ENCODE measurements around the gene PEAR1.

Gene PEAR1

DNA sequence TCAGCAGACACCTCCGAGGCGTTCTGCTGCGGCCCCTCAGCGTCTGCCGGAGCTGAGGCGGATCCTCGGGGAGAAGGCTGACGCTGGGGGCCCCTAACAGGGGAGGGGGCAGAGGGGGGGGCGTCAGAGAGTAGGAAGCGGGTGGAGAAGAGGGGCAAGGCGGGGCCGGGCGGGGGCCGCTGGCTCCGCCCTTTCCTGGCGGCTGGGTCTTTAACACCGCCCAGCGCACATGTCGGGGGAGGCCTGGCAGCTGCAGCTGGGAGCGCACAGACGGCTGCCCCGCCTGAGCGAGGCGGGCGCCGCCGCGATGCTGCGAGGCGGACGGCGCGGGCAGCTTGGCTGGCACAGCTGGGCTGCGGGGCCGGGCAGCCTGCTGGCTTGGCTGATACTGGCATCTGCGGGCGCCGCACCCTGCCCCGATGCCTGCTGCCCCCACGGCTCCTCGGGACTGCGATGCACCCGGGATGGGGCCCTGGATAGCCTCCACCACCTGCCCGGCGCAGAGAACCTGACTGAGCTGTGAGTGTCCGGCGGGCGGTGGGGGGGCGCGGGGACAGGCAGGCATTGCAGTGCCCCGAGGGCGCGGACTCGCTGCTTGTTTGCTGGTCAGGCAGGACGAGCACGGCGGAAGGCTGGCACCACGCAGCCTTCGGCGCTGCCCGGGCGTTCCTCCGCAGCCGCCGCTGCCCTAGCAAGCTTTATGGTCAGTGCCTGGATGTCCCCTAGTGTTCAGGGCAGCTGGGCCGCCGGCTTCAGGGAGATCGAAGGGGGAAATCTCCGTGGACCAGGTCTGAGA, 32.7 kb upstream of the PEAR1 start, which contains the start of gene NTRK1:
TSS of gene NTRK1 (plus strand) at position 238 of the 796 bp plus-strand sequence. CDS start at position 308, 70 bp downstream.
- DNase-seq: peak; percentile 70

DNA sequence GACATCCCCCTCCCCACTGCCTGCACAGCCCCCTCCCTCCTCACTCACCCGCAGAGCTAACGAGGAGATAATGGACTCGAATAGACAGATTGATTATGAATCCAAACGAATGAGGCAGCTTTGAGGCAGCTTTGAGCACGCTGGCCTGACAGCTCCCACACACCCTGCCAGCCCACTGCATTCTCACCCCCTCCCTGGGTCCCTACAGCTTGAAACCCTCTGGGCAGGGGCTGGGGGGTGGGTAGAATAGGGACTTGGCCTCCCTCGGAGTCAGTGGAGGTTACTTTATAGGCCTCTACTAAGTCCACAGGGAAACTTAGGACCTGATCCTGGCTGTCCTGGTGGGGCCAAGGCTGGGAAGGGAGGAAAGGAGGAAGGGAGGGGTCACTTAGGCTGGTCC, 30.9 kb upstream of the PEAR1 start:
- no peak for DNase-seq

DNA sequence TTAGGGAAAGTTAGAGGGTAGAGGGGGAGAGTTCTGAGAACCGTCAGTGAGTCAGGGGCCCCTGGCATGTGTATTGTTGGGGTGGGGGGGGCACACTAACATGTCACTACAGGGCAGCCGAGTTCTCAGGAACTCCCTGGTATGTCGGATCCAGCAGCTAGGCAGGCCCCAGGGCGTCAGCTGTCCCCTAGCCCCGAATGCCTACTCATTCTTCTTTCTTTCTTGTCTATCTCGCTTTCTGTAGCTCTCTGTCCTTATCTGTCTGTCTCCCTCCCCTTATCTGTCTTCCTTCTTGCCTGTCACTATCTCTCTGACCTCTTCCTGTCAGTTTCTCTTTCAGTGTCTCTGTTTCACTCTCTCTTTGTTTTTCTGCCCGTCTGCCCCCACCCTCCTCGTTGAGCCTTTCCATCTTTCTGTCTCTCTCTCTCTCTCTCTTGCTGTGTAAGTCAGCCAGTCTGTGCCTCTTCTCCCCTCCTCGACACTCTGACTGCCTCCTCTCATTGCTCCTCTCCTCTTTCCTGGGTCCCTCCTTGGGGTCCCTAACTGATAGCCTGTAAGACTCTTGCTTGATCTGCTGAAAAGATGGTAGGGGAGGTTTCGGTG, 30.4 kb upstream of the PEAR1 start:
- peak; percentile 77 for DNase-seq

DNA sequence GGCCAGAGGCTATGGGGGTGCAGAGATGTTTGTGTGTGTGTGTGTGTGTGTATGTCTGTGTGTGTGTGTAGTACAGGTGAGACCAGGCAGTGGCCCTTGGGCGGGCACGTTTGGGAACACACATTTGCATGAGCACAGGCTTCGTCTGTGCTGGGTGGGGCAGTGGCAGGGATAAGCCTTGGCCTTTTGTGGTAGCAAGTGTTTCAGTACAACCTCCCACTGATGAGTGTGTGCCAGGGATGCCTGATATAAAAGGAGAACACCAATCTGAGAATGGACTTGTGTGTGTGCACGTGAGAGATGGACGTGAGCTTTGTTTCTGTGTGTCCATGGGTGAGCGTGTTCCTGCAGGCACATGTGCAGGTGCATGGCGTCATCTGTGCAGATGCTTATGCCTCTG, 29.9 kb upstream of the PEAR1 start:
- DNase-seq: no peak

DNA sequence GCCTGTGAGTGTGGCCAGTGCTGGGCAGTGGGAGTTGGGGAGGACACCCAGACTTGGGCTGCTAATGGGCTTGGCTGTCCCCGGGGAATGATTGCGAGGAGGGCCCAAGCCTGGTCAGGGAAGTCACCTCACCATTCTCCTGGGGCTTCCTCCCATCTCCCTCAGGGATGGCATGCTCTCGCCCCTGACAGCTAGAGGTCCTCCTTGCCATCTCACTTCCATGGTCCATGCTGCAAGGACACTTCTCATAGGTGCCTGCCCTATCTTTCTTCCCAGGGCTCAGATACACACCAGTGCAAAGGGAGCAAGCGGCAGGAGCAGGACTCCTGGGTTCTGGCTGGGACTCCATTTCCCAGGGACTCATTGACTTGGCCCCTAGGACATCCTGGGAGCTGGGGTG, 28.7 kb upstream of the PEAR1 start:
- DNase-seq: no peak

DNA sequence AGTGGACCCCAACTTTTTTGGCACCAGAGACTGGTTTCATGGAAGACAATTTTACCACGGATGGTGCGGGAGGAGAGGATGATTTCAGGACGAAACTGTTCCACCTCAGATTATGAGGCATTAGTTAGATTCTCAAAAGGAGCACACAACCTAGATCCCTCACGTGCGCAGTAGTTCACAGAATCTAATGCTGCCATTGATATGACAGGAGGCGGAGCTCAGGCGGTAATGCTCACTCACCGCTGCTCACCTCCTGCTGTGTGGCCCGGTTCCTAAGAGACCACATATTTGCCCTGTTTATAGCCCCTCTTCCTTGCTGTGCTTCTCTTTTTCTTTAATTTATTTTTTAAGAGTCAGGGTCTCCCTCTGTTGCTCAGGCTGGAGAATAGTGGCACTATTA, 28.3 kb upstream of the PEAR1 start:
- no peak for DNase-seq

DNA sequence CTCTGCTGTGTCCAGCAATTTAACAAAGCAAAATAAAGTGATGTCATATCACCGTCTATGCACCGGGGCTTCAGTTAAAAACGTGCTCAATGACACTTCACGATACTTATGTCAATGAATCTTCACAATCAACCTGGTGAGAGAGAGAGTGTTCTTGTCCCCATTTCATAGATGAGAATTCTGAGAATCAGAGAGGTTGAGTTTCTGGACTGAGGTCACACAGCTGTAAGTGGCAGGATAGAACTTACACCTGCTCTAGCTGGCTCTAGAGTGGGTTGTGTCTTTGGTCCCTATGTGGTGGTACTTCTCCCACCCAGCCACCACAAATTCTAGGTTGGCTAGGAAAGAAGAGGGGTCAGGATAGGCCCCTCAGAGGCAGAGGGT, 27.7 kb upstream of the PEAR1 start:
- no peak for DNase-seq

DNA sequence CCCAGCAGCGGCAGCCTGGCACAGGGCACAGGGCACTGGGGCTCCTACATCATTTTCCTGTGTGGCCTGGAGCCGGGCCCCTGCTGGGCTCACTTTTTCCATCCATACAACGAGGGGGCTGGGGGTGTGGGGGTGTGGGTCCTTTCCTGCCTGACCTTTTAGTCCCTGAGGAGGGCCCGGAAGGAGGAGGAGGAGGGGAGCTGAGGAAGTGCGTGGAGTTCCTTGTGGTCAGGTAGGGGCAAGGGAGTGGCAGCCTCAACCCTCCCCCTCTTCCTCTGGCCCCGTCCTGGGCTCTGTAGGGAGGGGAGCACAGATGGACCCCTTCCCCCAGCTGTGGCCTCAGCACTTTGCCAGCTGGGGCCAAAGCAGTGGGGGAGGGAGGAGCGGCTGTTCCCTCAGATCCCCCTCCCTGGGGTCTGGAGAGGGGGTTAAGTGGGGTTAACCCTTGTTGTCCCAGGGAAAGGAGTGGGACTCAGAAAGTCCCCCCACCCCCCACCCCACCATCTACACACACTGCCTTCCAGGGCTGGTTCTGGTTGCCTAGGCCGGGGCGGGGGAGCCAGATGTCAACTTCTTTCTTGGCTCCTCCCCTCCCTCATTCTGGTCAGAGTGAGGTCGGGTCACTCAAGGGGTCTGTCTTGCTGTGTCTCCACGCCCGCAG, 27.1 kb upstream of the PEAR1 start:
- DNase-seq: peak; percentile 38

DNA sequence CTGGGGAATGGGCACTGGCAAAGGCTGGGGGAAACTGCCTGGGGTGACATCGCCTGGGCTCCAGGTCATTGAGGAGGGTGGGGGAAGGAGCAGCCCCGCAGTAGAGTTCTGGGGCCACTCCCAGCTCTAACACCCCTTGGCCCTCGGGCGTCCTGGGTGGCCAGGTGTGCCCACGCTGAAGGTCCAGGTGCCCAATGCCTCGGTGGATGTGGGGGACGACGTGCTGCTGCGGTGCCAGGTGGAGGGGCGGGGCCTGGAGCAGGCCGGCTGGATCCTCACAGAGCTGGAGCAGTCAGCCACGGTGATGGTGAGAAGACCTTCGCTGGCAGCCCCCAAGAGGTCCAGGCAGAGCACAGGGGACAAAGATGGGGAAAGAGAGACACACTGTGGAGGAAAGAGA, 25.2 kb upstream of the PEAR1 start:
- no peak for DNase-seq

DNA sequence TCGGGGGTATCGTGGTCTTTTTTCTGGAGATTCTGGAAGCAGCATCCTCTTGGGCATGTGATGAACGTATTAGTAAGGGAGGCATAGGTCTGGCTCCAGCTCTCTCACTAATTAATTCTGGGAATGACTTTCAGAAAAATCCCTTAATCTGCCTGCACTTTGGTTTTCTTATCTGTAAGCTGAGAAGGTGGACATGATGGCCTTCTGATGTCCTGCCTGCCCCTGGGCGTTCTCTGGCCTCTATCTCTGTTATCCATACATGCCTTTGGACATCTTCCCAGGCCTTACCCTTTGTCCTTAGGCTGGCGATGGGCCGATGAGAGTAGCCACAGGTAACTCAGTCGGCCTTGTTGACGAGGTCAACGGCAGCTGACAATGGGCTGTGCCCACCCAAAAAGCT, 24.1 kb upstream of the PEAR1 start:
- DNase-seq: no peak

DNA sequence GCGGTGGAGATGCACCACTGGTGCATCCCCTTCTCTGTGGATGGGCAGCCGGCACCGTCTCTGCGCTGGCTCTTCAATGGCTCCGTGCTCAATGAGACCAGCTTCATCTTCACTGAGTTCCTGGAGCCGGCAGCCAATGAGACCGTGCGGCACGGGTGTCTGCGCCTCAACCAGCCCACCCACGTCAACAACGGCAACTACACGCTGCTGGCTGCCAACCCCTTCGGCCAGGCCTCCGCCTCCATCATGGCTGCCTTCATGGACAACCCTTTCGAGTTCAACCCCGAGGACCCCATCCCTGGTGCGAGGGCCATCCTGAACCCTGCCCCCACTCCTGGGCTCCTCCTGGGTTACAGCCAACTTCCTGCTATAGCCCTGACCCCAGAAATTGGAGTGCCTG, 19.9 kb upstream of the PEAR1 start:
- no peak for DNase-seq

DNA sequence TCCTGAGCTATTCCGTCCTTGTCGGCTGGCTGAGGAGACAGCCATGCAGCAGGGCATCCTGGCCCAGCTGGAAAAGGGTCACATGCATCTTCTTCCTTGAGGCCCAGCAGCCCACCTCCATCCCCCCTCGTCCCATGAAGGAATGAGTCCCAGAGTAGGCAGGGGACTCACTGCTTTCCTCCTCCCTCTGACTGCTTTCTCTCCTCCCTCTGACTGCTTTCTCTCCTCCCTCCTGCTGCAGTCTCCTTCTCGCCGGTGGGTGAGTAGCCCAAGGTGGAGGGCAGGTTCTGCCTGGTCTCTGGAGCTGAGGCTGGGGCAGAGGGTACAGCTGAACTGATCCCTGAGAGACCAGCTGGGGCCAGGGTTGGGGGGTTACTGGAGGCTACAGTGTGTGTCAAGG, 19.4 kb upstream of the PEAR1 start:
- DNase-seq: no peak

DNA sequence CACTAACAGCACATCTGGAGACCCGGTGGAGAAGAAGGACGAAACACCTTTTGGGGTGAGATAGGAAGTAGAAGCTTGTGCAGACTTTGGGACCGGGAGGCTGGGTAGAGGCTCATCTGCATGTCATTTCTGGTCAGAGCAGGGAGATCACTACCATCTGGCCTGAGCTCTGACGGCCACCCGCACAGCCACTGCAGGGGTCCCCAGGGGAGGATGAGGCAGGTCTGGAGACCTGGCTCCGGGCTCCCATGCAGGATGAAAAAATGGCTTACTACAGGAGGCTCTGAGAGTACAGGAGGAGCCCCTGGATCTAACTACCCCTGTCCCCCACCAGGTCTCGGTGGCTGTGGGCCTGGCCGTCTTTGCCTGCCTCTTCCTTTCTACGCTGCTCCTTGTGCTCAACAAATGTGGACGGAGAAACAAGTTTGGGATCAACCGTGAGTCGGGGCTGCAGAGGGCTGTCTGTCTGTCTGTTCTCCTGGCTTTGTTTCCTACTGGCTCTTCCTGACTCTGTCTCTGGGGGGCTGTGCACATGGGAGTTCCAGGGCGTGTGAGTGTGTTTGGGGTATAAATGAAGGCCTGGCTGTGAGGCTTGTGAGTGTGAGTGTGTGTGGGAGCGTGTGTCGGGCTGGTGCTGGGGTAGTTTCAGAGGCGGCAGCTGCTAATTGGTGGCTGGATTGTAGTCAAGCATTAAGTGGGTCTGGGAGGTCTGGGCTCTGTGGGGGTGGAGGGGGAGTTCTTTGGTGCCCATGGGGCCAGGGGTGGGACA, 18.8 kb upstream of the PEAR1 start:
- no peak for DNase-seq

DNA sequence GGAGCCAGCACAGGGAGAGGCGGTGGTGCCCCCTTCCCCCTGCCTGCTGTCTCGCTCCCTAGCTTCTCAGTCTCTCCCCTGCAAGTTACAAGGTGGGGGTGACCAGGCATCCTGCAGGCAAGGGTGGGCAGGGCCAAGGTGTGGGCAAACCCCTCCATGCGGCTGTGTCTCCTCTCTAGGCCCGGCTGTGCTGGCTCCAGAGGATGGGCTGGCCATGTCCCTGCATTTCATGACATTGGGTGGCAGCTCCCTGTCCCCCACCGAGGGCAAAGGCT, 18.2 kb upstream of the PEAR1 start:
- DNase-seq: no peak

DNA sequence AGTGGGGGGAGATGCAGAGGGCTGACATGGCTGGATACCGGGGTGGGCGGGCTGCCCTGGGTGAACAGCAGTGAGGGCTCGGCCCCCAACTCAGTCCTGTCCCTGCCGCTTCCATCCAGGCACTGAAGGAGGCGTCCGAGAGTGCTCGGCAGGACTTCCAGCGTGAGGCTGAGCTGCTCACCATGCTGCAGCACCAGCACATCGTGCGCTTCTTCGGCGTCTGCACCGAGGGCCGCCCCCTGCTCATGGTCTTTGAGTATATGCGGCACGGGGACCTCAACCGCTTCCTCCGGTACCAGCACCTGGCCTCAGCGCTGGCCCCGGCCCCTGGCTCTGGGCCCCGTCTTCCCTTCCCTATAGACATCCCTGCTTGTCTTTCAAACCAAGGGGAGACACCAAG, 17.2 kb upstream of the PEAR1 start:
- no peak for DNase-seq

DNA sequence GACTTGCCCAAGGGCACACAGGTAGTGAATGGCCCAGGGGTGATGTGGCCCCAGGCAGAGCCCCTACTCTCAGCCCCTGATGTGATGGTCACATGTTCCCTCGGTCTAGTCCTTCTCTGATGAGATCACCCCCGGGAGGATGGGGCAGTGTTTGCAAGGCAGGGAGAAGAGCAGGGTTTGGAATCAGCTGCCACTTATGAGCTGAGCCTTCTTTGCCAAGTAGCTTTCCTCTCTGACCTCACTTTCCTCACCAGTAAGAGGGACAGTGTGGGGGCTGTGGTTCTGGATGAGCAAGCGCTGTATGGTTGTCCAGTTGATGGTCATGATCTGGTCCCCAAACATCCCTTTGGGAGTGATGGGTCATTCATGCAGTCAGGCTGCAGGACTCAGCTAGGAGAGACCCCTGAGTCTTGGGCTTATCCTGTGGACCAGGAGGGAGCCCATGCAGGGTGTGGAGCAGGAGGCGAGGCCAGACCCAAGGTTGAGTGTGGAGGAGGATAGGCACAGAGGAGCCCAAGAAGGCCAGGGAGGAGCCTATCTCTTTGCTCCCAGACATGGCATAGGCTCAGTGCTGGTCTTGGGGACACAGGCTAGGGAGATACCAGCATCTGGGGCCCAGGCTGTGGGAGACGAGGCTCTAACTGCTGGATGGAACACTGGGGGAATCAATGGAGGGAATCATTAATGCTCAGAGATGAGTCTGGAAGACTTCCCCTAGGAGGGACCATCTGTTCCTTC, 15.9 kb upstream of the PEAR1 start:
- no peak for DNase-seq

DNA sequence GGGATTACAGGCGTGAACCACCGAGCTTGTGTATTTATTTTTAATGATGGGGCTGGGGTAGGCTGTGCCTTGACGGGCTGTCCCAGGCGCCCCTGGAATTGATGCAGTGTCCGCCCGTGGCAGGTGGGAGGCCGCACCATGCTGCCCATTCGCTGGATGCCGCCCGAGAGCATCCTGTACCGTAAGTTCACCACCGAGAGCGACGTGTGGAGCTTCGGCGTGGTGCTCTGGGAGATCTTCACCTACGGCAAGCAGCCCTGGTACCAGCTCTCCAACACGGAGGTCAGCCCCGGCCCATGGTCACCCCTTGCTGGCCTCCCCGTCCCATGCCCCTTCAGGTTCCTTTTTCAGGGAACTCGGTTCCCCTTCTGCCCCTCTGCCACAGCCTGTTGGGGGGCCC, 13.6 kb upstream of the PEAR1 start:
- DNase-seq: no peak

DNA sequence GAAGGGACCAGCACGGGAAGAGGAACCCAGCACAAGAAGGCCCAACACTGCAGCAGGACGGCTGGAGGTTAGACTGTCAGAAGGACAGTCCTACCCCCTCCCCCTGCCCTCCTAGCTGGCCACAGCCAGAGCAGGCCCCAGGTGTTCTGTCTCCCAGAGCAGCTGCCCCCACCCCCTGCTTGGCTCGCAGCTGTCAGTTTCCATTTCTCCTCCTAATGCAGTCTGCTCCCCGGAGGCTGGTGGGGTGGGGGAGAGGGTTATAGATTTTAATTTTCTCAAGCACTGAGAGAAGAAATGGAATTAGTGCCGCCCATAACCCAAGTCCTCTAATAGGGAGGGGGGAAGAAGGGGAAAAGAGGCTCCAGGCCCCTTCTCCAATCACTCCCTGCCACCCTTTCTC, 13.0 kb upstream of the PEAR1 start:
- DNase-seq: no peak

DNA sequence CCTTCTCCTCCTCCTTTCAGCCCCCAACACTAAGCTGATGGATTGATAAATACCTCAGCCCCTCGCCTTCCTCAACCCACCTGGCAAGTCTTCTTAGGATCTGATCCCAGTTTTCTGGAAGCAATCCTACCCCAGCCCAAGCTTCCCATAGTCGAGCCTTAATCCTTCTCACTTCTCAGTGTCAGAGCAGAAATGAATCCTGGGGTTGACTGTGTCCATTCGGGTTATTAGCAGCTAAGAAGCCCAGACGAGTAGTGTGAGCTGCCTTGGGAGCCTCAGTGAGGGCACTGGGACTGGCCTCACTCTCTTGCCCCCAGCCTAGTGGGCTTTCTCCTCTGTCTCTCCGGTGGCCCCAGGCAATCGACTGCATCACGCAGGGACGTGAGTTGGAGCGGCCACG, 12.4 kb upstream of the PEAR1 start:
- DNase-seq: no peak

DNA sequence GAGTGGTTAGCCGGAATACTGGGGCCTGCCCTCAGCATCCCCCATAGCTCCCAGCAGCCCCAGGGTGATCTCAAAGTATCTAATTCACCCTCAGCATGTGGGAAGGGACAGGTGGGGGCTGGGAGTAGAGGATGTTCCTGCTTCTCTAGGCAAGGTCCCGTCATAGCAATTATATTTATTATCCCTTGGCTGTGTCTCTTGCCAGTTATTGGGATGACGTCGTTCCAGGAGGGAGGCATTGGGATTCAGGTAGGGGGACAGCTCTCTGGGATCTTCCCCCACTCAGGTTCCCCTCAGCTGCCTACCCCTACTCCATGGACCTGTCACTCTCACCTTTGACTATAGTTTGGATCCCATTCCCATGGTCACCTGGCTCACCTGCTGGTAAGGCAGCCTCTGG, 11.9 kb upstream of the PEAR1 start:
- DNase-seq: no peak

DNA sequence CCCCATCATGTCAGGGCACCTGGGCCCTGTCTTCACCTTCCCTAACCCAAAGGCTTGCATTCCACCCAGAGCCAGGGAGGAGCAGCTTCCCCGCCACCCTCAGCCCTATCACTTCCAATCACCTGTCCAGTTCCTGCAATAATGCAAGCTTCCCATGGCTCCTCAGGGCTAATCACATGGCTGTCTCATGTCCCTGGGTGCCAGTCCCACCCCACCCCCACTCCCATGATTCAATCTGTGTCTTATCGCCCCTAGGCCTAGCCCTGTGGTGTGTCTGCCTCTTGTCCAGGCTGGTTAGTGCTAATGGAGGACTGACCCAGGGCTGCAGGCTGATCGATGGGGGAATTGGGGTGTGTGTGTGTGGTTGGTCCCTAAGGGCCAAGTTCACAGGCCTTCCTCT, 11.0 kb upstream of the PEAR1 start:
- no peak for DNase-seq

DNA sequence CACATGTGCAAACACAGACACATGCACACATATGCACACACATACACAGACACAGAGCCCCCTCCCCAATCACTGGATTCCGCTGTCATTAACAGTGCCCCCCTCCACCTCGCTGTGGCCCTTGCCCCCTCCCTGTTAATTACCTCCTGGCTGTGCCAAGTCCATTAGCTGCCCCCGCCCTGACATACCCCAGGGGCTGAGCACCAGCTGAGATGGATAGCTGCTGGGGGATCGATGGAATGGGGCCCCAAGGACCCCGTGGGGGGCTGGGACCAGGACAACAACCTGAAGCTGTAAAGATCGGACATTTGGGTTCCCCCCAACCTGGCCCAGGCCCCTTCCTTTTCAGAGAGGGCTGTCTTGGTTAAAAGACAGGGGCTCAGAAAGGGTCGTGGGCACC, 9.6 kb upstream of the PEAR1 start:
- no peak for DNase-seq

DNA sequence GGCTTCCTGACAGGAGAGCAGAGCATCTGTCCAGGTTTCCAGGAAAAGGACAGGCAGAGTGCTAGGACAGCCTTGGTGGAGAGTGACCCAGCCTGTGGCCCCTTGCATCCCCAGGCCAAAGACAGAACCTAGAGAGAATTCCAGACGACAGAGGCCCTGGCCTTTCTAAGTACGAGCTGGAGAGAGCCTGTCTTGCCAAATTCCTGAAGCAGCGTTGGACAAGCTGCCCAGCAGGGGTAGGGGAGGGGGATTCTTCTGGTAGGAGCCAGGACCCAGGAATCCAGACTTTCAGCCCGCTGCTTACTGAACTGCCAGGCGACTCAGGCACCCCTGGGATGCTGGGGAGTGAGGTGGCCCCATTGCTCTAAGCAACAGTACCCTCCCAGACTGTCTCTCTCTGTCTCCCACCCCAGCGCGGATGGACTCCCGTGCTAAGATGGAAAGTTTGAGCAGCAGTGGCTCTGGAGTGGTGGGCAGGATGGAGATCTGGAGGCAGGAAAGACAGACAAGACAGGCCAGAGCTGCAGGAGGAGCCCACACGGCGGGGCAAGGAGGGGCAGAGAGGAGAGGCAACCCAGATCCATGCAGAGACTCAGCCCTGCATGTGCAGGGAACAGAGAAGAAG, 8.8 kb upstream of the PEAR1 start:
- no peak for DNase-seq
